Kidney (tissue), 14 donors: ENCODE results near the gene AJAP1. TPM values are rescaled to one million over a fixed set of nuclear protein-coding genes. Genes with fewer than 3 reads are reported as not detected.

Source experiments
- DNase-seq, 5 donors: peaks; one replicate each; pipeline ENCODE4 v3.0.0-alpha.2; 2013 to 2020
- FAIRE-seq: peaks from 2 replicates; lab custom pipeline; 2012; peaks lifted over from hg19 to GRCh38; lab: Jason Lieb, UNC
- H3K27ac ChIP-seq, 2 donors: one replicate each; pipeline ENCODE4 v1.7.0; 2013; ENCODE audit warnings: low read depth in 2 of 2, low read length in 2 of 2, inconsistent platforms in 1 of 2
- H3K27me3 ChIP-seq: one replicate; pipeline ENCODE4 v1.7.1; 2013; ENCODE audit warnings: low read length, inconsistent platforms; ENCODE audit not compliant: control insufficient read depth, insufficient read depth
- H3K36me3 ChIP-seq, 3 donors: one replicate each; pipeline versions ENCODE4 v1.7.0 to v1.7.1; 2013; ENCODE audit warnings: low read length in 3 of 3, control low read depth in 1 of 3, inconsistent platforms in 1 of 3; ENCODE audit not compliant: insufficient read depth in 3 of 3, control insufficient read depth in 2 of 3
- H3K4me1 ChIP-seq, 3 donors: one replicate each; pipeline versions ENCODE4 v1.7.0 to v1.7.1; 2013; ENCODE audit warnings: low read length in 3 of 3, inconsistent platforms in 1 of 3, low read depth in 1 of 3; ENCODE audit not compliant: control insufficient read depth in 2 of 3, insufficient read depth in 2 of 3
- H3K4me3 ChIP-seq, 3 donors: one replicate each; pipeline versions ENCODE4 v1.7.0 to v1.8.1; 2013; ENCODE audit warnings: low read length in 3 of 3, control low read depth in 1 of 3, inconsistent platforms in 1 of 3
- H3K9ac ChIP-seq, 3 donors: one replicate each; pipeline versions ENCODE4 v1.7.0 to v1.7.1; 2013; ENCODE audit warnings: low read length in 3 of 3, control low read depth in 1 of 3, inconsistent platforms in 1 of 3
- H3K9me3 ChIP-seq, 3 donors: one replicate each; pipeline versions ENCODE4 v1.7.0 to v1.7.1; 2013; ENCODE audit warnings: low read length in 3 of 3, control low read depth in 1 of 3, inconsistent platforms in 1 of 3; ENCODE audit not compliant: control insufficient read depth in 2 of 3, insufficient read depth in 1 of 3
- CTCF ChIP-seq: IDR thresholded peaks from 3 replicates; pipeline ENCODE4 v1.5.1; 2012; ENCODE audit warnings: mild to moderate bottlenecking, moderate library complexity, borderline replicate concordance; ENCODE audit not compliant: insufficient read depth; ENCODE audit errors: extremely low read depth
- intact Hi-C: fragments of 100-400 bp; cut with DNase I; formaldehyde crosslinking; loops from one replicate; pipeline ENCODE4 v1.11.1; 2022
- polyA plus RNA-seq: library from polyadenylated mRNA; stranded (reverse); fragments of 350-450 nt; fragmentation: Illumina TruSeq; extraction: RNeasy Lipid Tissue Mini Kit (QIAGEN cat#74804); gene quantifications from one replicate; pipeline ENCODE4 v1.2.3, GENCODE V29; 2014; ENCODE audit warnings: low read depth, low replicate concordance; ENCODE audit not compliant: insufficient read depth
- total RNA-seq: library from RNA; stranded (reverse); fragmentation: NEBNext Ultra II Directional; extraction: Animal tissue kit (Norgen Biotek cat#: 25700); gene quantifications from one replicate; pipeline ENCODE4 v1.2.1, GENCODE V29; 2021
- donor health status: control.
- donor health status: control.
- donor health status: control.
- donor health status: control.
- donor health status: control.
- donor health status: DM: yes; HTN: yes; CAD: no.
- donor health status: Normal renal cell carcinoma (clear cell type).

AJAP1 gene
- total and polyA plus RNA-seq, 2 donors from 2014 or later: 2.7 to 5.5 TPM

- FAIRE-seq (no peak), DNase-seq (peak in 1 of 5 donors; percentile 16)
- no peaks in the 10 kb centered on the region for H3K27me3 ChIP-seq
- H3K27ac ChIP-seq: no peak overlapping the region
- no peak for TF ChIP-seq CTCF
- H3K36me3 ChIP-seq: no peaks in the 10 kb centered on the region
- peaks cover 0 to 8% (median 0%) of the 10 kb centered on the region in 3 donors for H3K9me3 ChIP-seq
- intact Hi-C loops: no loop called here
- H3K9ac ChIP-seq: no peak overlapping the region
- no peaks in the 10 kb centered on the region for H3K4me1 ChIP-seq
- H3K4me3 ChIP-seq: no peak overlapping the region
These were observed 19.1 kb downstream of the AJAP1 start for GRCh38 chr1:4673494-4673893.

GRCh38 chr1:4674117-4674516, 19.7 kb downstream of the AJAP1 start:
- H3K9me3 ChIP-seq: peaks cover 0 to 13% (median 0%) of the 10 kb centered on the region in 3 donors
- TF ChIP-seq CTCF: no peak
- intact Hi-C loops: no loop called here
- H3K27me3 ChIP-seq: no peaks in the 10 kb centered on the region
- no peak for FAIRE-seq
- no peak overlapping the region for H3K27ac ChIP-seq
- H3K36me3 ChIP-seq: no peaks in the 10 kb centered on the region
- no peaks in the 10 kb centered on the region for H3K4me1 ChIP-seq
- H3K9ac ChIP-seq: no peak overlapping the region
- no peak overlapping the region for H3K4me3 ChIP-seq
- peak in 1 of 5 donors; percentile 22 for DNase-seq

GRCh38 chr1:4674676-4675075, 20.3 kb downstream of the AJAP1 start:
- Histone ChIP-seq H3K4me3 (no peak overlapping the region), H3K27me3 (no peaks in the 10 kb centered on the region), H3K9me3 (peaks cover 0 to 17% (median 0%) of the 10 kb centered on the region in 3 donors), H3K27ac (no peak overlapping the region), H3K36me3 (no peaks in the 10 kb centered on the region), H3K9ac (no peak overlapping the region), H3K4me1 (no peaks in the 10 kb centered on the region)
- intact Hi-C loops: no loop called here
- DNase-seq: peak in 1 of 5 donors; percentile 29
- TF ChIP-seq CTCF: no peak
- FAIRE-seq: no peak
